Transverse colon (tissue), 4 donors: Measurements from ENCODE around the gene SPOUT1. TPM values are rescaled to one million over a fixed set of nuclear protein-coding genes. Genes with fewer than 3 reads are reported as not detected.

Experiments used
- DNase-seq: peaks from one replicate; pipeline ENCODE4 v3.0.0-alpha.2; 2019
- H3K27ac ChIP-seq, 4 donors: fragments of 200-600 bp; sonication (generic); 2 replicates each; pipeline ENCODE4 v1.5.1; 2016 to 2018; ENCODE audit warnings: inconsistent platforms in 4 of 4
- H3K27me3 ChIP-seq: fragments of 200-600 bp; sonication (generic); 2 replicates; pipeline ENCODE4 v1.5.1; 2017; ENCODE audit warnings: inconsistent platforms
- H3K36me3 ChIP-seq, 4 donors: fragments of 200-600 bp; sonication (generic); 2 replicates each; pipeline ENCODE4 v1.5.1; 2017 to 2019; ENCODE audit warnings: inconsistent platforms in 4 of 4
- H3K4me1 ChIP-seq, 4 donors: fragments of 200-600 bp; sonication (generic); 2 replicates each; pipeline ENCODE4 v1.5.1; 2017 to 2020; ENCODE audit warnings: inconsistent platforms in 4 of 4
- H3K4me3 ChIP-seq, 4 donors: fragments of 200-600 bp; sonication (generic); 1 replicate in 1 of 4; 2 replicates in 3 of 4; pipeline versions ENCODE4 v1.5.1 to v1.6.1; 2017 to 2019; ENCODE audit warnings: inconsistent platforms in 4 of 4
- H3K9me3 ChIP-seq, 2 donors: fragments of 200-600 bp; sonication (generic); 2 replicates each; pipeline ENCODE4 v1.5.1; 2017 to 2019; ENCODE audit warnings: inconsistent platforms in 2 of 2
- EP300 ChIP-seq: sonication (generic); formaldehyde crosslinking; IDR thresholded peaks from one replicate; pipeline ENCODE4 v1.6.1; 2017; ENCODE audit warnings: antibody characterized with exemption, low read depth
- POLR2A ChIP-seq: fragments of 450-650 bp; IDR thresholded peaks from one replicate; pipeline ENCODE4 v1.6.1; 2016; ENCODE audit warnings: antibody characterized with exemption, mild to moderate bottlenecking, moderate library complexity
- POLR2AphosphoS5 ChIP-seq, 3 donors: sonication (generic); formaldehyde crosslinking; IDR thresholded peaks; one replicate each; pipeline ENCODE4 v1.6.1; 2016; ENCODE audit warnings: antibody characterized with exemption in 3 of 3
- WGBS, 2 donors: methylation state at CpG; one replicate each; pipeline ENCODE4 v1.1.5; 2018; ENCODE audit warnings: low coverage in 1 of 2; 5-methylcytosine and 5-hydroxymethylcytosine counted together
- in situ Hi-C, 4 donors: fragments of 200-750 bp; cut with MboI; loops; one replicate each; pipeline versions ENCODE4 v1.15.0 to v1.15.1; 2017; ENCODE audit warnings: low sequenced_read_pairs in 3 of 4, low pct_ligation_motif_present in 1 of 4, low pct_unique_long_range_greater_than_20kb in 1 of 4
- intact Hi-C: fragments of 100-400 bp; cut with DNase I; formaldehyde crosslinking; loops from one replicate; pipeline ENCODE4 v1.15.1; 2023; ENCODE audit warnings: low total_unique reads
- total RNA-seq, 4 donors: library from RNA; depleted of rRNA; stranded (reverse); fragments of >200 nt; gene quantifications; one replicate each; pipeline ENCODE4 v1.1.0, GENCODE V29; 2016
- TF ChIP-seq, protein P1 (sequence below), 5 experiments: fragments of 200-600 bp in 3 of 5; fragments of 450-650 bp in 2 of 5; sonication (generic) in 3 of 5; IDR thresholded peaks; 1 replicate in 2 of 5; 2 replicates in 3 of 5; pipeline ENCODE4 v1.5.1; 2016 to 2017; ENCODE audit warnings: antibody characterized with exemption in 5 of 5, inconsistent platforms in 3 of 5, mild to moderate bottlenecking in 2 of 5, moderate library complexity in 1 of 5

SPOUT1 gene
- total RNA-seq, 4 donors from 2014 or later: 19.5 to 48.3 (median 26.6) TPM

DNA sequence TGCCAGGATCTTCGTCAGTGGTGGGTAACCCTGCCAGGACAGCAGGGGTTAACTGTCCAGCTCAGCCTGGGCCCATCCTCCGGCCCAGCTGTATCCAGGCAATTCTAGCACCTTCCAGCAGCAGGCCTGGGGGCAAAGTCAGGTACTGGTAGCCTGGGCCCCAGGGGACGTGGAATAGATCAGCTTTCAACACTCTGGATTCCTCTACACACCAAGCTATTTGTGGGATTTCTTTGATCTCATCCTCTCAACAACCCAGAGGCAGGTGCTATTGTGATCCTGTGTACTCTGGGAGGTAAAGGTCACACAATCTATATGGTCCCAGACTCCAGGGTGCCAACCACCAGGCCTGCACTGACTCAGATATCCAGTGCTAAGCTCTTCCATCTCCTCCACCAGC lies 8.7 kb upstream of the SPOUT1 start:
- 53% methylated on average over 3 of the region's 3 CpGs; no CpG with 5 or more reads in 1 of the 2 donors for WGBS, 2 donors
- Histone ChIP-seq H3K36me3 (no peaks in the 10 kb centered on the region), H3K4me3 (no peak overlapping the region), H3K27ac (no peak overlapping the region), H3K27me3 (no peaks in the 10 kb centered on the region), H3K9me3 (no peaks in the 10 kb centered on the region), H3K4me1 (no peaks in the 10 kb centered on the region)
- TF ChIP-seq POLR2A (no peak), POLR2AphosphoS5 (IDR thresholded peaks at IDR 0.05) (no peak), EP300 (no peak)
- TF ChIP-seq, protein P1, sequence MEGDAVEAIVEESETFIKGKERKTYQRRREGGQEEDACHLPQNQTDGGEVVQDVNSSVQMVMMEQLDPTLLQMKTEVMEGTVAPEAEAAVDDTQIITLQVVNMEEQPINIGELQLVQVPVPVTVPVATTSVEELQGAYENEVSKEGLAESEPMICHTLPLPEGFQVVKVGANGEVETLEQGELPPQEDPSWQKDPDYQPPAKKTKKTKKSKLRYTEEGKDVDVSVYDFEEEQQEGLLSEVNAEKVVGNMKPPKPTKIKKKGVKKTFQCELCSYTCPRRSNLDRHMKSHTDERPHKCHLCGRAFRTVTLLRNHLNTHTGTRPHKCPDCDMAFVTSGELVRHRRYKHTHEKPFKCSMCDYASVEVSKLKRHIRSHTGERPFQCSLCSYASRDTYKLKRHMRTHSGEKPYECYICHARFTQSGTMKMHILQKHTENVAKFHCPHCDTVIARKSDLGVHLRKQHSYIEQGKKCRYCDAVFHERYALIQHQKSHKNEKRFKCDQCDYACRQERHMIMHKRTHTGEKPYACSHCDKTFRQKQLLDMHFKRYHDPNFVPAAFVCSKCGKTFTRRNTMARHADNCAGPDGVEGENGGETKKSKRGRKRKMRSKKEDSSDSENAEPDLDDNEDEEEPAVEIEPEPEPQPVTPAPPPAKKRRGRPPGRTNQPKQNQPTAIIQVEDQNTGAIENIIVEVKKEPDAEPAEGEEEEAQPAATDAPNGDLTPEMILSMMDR (IDR thresholded peaks at IDR 0.05): no peak
- intact Hi-C loops: no loop called here
- no peak for DNase-seq
- in situ Hi-C loops: no loop called here

DNA sequence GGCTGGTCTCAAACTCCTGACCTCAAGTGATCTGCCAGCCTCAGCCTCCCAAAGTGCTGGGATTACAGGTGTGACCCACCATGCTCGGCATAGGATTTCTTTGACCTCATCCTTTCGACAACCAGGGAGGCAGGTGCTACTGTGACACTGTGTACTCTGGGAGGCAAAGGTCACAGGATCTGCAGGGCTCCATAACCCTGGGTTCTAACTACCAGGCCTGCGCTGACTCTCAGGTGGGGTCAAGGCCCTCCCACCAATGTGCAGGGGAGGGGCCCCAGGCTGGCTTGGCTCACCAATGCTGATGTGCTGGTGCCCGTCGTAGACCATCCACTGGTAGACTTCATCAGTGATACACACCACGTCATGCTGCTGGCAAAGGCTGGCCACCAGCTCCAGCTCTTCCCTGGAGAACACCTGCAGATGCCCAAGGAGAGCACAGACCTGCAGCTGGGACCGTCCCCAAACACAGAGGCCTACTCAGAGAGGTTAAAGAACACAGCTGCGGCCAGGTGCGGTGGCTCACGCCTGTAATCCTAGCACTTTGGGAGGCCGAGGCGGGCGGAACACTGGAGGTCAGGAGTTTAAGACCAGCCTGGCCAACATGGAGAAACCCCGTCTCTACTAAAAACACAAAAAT lies 7.0 kb upstream of the SPOUT1 start:
- Histone ChIP-seq H3K4me3 (no peak overlapping the region), H3K36me3 (no peaks in the 10 kb centered on the region), H3K27ac (no peak overlapping the region), H3K27me3 (no peaks in the 10 kb centered on the region), H3K4me1 (no peaks in the 10 kb centered on the region), H3K9me3 (no peaks in the 10 kb centered on the region)
- in situ Hi-C loops (no loop called here), intact Hi-C loops (no loop called here)
- WGBS, 2 donors: 93% methylated on average over 12 of the region's 14 CpGs; no CpG with 5 or more reads in 1 of the 2 donors
- no peak for DNase-seq
- TF ChIP-seq EP300: no peak
- TF ChIP-seq POLR2A: no peak
- no peak for TF ChIP-seq POLR2AphosphoS5 (IDR thresholded peaks at IDR 0.05)
- TF ChIP-seq, protein P1 (IDR thresholded peaks at IDR 0.05): no peak

DNA sequence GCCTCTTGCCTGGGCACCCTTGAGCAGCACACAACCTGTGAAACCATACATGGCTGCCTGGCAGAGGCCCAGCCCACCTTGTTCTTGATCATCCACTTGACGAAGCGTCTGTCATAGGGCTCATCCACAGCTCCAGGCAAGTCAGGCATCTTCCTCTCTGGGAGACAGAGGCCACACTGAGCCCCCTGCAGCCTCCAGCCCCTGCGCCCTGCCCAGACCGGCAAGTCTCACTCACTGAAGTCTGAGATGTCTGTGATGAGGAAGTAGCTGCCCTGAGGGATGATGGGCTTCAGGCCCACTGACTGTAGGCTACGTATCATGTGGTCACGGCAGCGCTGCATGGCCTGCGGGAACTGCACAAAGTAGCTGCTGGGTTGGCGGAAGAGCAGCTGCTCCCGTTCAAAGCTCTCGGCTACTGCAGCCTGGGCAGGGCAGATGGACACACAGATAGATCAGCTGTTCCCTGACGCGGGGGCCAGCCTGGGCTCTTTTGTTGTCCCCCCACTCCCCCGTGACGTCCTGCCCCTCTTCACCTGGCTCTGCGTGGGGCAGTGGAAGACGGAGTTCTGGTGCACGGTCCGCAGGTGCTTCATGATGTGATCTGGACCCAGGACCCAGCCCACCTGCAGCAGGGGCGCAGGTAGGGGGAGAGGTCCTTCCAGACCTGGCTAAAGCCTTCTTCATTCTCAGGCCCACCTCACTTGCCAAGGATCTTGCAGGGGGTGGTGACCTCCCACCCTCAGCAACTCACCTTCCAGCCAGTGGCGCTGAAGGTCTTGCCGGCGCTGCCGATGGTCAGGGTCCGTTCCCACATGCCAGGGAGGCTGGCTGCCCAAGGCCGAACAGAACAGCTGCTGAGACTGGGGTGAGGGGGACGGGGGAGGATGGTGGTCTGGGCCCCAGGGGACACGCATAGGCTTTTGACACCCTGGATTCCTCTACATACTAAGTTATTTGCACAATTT lies 5.9 kb upstream of the SPOUT1 start:
- in situ Hi-C loops: no loop called here
- 96% methylated on average over 25 of the region's 28 CpGs; no CpG with 5 or more reads in 1 of the 2 donors for WGBS, 2 donors
- H3K27me3 ChIP-seq: no peaks in the 10 kb centered on the region
- TF ChIP-seq, protein P1 (IDR thresholded peaks at IDR 0.05): no peak
- no peak for TF ChIP-seq POLR2A
- TF ChIP-seq EP300: no peak
- H3K36me3 ChIP-seq: no peaks in the 10 kb centered on the region
- H3K4me1 ChIP-seq: no peaks in the 10 kb centered on the region
- no peak overlapping the region for H3K4me3 ChIP-seq
- DNase-seq: no peak
- H3K9me3 ChIP-seq: no peaks in the 10 kb centered on the region
- no peak overlapping the region for H3K27ac ChIP-seq
- intact Hi-C loops: no loop called here

DNA sequence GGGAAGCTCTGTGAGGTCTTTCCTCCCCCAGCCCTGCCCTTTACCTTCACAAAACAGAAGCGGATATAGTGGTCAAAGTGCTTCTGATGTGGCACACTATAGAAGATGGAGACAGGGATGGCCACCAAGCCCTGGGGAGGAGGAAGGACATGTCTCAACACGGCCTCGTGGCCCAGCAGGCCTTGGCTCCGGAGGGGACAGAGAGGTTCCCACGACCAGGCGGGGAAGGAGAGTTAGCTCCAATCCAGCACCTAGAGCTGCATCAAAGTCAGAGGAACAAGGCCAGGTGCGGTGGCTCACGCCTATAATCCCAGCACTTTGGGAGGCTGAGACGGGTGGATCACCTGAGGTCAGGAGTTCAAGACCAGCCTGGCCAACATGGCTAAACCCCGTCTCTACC lies 4.1 kb upstream of the SPOUT1 start:
- in situ Hi-C loops: no loop called here
- no peaks in the 10 kb centered on the region for H3K9me3 ChIP-seq
- no peaks in the 10 kb centered on the region for H3K27me3 ChIP-seq
- intact Hi-C loops: no loop called here
- 89 to 96% methylated on average over 5 to 10 of the region's 10 CpGs for WGBS, 2 donors
- no peak overlapping the region for H3K4me3 ChIP-seq
- H3K27ac ChIP-seq: no peak overlapping the region
- TF ChIP-seq EP300: no peak
- TF ChIP-seq POLR2AphosphoS5 (IDR thresholded peaks at IDR 0.05): no peak
- no peak for TF ChIP-seq POLR2A
- TF ChIP-seq, protein P1 (IDR thresholded peaks at IDR 0.05): no peak
- no peak for DNase-seq
- H3K36me3 ChIP-seq: no peaks in the 10 kb centered on the region
- H3K4me1 ChIP-seq: peaks cover 4 to 12% (median 10%) of the 10 kb centered on the region in 4 donors
